CD14-positive monocyte (primary cell): ENCODE data around the gene ERC1. TPM values are rescaled to one million over a fixed set of nuclear protein-coding genes. Genes with fewer than 3 reads are reported as not detected.

ENCODE experiments used
- DNase-seq, 3 donors: peaks; one replicate each; pipeline ENCODE4 v3.0.0-alpha.2; 2011 to 2022
- H2AFZ ChIP-seq: 2 replicates; pipeline ENCODE4 v1.6.0; 2012; ENCODE audit warnings: mild to moderate bottlenecking, low read depth, low read length, inconsistent platforms; ENCODE audit not compliant: insufficient read depth, poor library complexity, severe bottlenecking
- H3K27ac ChIP-seq, 2 donors: 1 replicate in 1 of 2; 2 replicates in 1 of 2; pipeline ENCODE4 v1.5.1; 2012 to 2013; ENCODE audit warnings: low read length in 2 of 2, control low read depth in 1 of 2, inconsistent platforms in 1 of 2, low read depth in 1 of 2, mild to moderate bottlenecking in 1 of 2
- H3K27me3 ChIP-seq, 2 donors: one replicate each; pipeline versions ENCODE4 v1.6.0 to v1.6.1; 2011 to 2013; ENCODE audit warnings: low read length in 2 of 2; ENCODE audit not compliant: control insufficient read depth in 2 of 2, insufficient read depth in 2 of 2
- H3K36me3 ChIP-seq, 2 donors: replicated peaks in 1 of 2; 1 replicate in 1 of 2; 2 replicates in 1 of 2; pipeline versions ENCODE4 v1.5.1 to v1.6.1; 2012 to 2013; ENCODE audit warnings: low read length in 2 of 2, control low read depth in 1 of 2, inconsistent platforms in 1 of 2, mild to moderate bottlenecking in 1 of 2; ENCODE audit not compliant: insufficient read depth in 2 of 2, control insufficient read depth in 1 of 2
- H3K4me1 ChIP-seq, 2 donors: 1 replicate in 1 of 2; 2 replicates in 1 of 2; pipeline versions ENCODE4 v1.5.1 to v1.6.1; 2012 to 2013; ENCODE audit warnings: low read length in 2 of 2, control low read depth in 1 of 2, inconsistent platforms in 1 of 2, mild to moderate bottlenecking in 1 of 2, moderate library complexity in 1 of 2; ENCODE audit not compliant: insufficient read depth in 2 of 2, control insufficient read depth in 1 of 2
- H3K4me2 ChIP-seq: replicated peaks from 2 replicates; pipeline ENCODE3; 2012; ENCODE audit warnings: low read length, moderate library complexity, mild to moderate bottlenecking; ENCODE audit not compliant: poor library complexity, severe bottlenecking; ENCODE audit errors: extremely low read depth
- H3K4me3 ChIP-seq, 3 experiments: fragments of 200-600 bp in 1 of 3; sonication (generic) in 1 of 3; replicated peaks in 1 of 3; 1 replicate in 2 of 3; 2 replicates in 1 of 3; pipeline ENCODE4 v1.5.1; 2011 to 2013; ENCODE audit warnings: low read length in 3 of 3, mild to moderate bottlenecking in 3 of 3, control low read depth in 2 of 3, low read depth in 2 of 3, inconsistent platforms in 1 of 3, moderate library complexity in 1 of 3
- H3K79me2 ChIP-seq: 2 replicates; pipeline ENCODE4 v1.6.0; 2012; ENCODE audit warnings: mild to moderate bottlenecking, control low read depth, inconsistent platforms, low read length, moderate library complexity; ENCODE audit not compliant: insufficient read depth
- H3K9ac ChIP-seq: 2 replicates; pipeline ENCODE4 v1.6.0; 2017; ENCODE audit warnings: low read length, mild to moderate bottlenecking; ENCODE audit not compliant: insufficient read depth, poor library complexity, severe bottlenecking
- H3K9me3 ChIP-seq, 2 donors: replicated peaks in 1 of 2; 1 replicate in 1 of 2; 2 replicates in 1 of 2; pipeline versions ENCODE4 v1.5.1 to v1.6.1; 2012 to 2013; ENCODE audit warnings: low read length in 2 of 2, control low read depth in 1 of 2; ENCODE audit not compliant: control insufficient read depth in 1 of 2, insufficient read depth in 1 of 2
- H4K20me1 ChIP-seq: 2 replicates; pipeline ENCODE4 v1.6.0; 2012; ENCODE audit warnings: mild to moderate bottlenecking, low read length, control low read depth, moderate library complexity; ENCODE audit not compliant: insufficient read depth
- H3K27ac Mint-ChIP-seq, 7 donors: one replicate each; pipeline ENCODE4 v1.8.0; 2020; ENCODE audit warnings: mild to moderate bottlenecking in 7 of 7, mixed read lengths in 7 of 7, moderate library complexity in 6 of 7, inconsistent platforms in 2 of 7
- H3K27me3 Mint-ChIP-seq, 3 donors: one replicate each; pipeline ENCODE4 v1.8.0; 2021 to 2022; ENCODE audit warnings: low read depth in 3 of 3, mild to moderate bottlenecking in 3 of 3, mixed read lengths in 3 of 3, moderate library complexity in 3 of 3, inconsistent platforms in 1 of 3
- H3K36me3 Mint-ChIP-seq, 2 donors: one replicate each; pipeline ENCODE4 v1.8.0; 2020; ENCODE audit warnings: mixed read lengths in 2 of 2, inconsistent platforms in 1 of 2, mild to moderate bottlenecking in 1 of 2
- H3K4me1 Mint-ChIP-seq: one replicate; pipeline ENCODE4 v1.8.0; 2020; ENCODE audit warnings: mild to moderate bottlenecking, mixed read lengths
- H3K4me3 Mint-ChIP-seq, 2 donors: one replicate each; pipeline ENCODE4 v1.8.0; 2020; ENCODE audit warnings: mild to moderate bottlenecking in 2 of 2, mixed read lengths in 2 of 2, moderate library complexity in 1 of 2
- H3K9me3 Mint-ChIP-seq, 7 donors: one replicate each; pipeline ENCODE4 v1.8.0; 2020 to 2022; ENCODE audit warnings: mixed read lengths in 7 of 7, mild to moderate bottlenecking in 6 of 7, moderate library complexity in 6 of 7, inconsistent platforms in 2 of 7
- CTCF ChIP-seq: fragments of 200-600 bp; IDR thresholded peaks from one replicate; pipeline ENCODE4 v1.8.0; 2022; ENCODE audit warnings: antibody characterized with exemption, mild to moderate bottlenecking
- WGBS: methylation state at CpG from one replicate; pipeline ENCODE4 v1.1.5; 2013; ENCODE audit warnings: missing lambda C conversion rate; ENCODE audit not compliant: insufficient coverage; 5-methylcytosine and 5-hydroxymethylcytosine counted together
- intact Hi-C, 2 donors: fragments of 100-400 bp; cut with micrococcal nuclease; formaldehyde crosslinking; loops; one replicate each; pipeline versions ENCODE4 v1.15.0 to v1.15.1; 2023
- polyA plus RNA-seq, 3 donors: library from polyadenylated mRNA; depleted of rRNA in 1 of 3; unstranded in 2 of 3; stranded (reverse) in 1 of 3; fragments of 300-500 nt in 2 of 3; fragments of >200 nt in 1 of 3; fragmentation: Illumina TruSeq in 2 of 3; gene quantifications; 1 replicate in 2 of 3; 2 replicates in 1 of 3; pipeline ENCODE4 v1.2.3, GENCODE V29; 2012 to 2021

Gene ERC1
- polyA plus RNA-seq, 3 donors, result 4.0 to 14.3 (median 5.1) TPM

- no peak overlapping the region for H2AFZ ChIP-seq
- no peaks in the 10 kb centered on the region for H3K36me3 Mint-ChIP-seq
- H3K36me3 ChIP-seq, result no peaks in the 10 kb centered on the region
- H3K27me3 Mint-ChIP-seq, result peaks cover 21 to 47% (median 32%) of the 10 kb centered on the region in 3 donors
- H3K9ac ChIP-seq, result no peak overlapping the region
- no peak for TF ChIP-seq CTCF
- H3K27ac ChIP-seq, result no peak overlapping the region
- H3K27ac Mint-ChIP-seq, result no peak overlapping the region
- no peaks in the 10 kb centered on the region for H4K20me1 ChIP-seq
- H3K4me3 ChIP-seq, result no peak overlapping the region
- H3K4me3 Mint-ChIP-seq, result no peak overlapping the region
- H3K4me1 Mint-ChIP-seq, result no peaks in the 10 kb centered on the region
- H3K9me3 Mint-ChIP-seq, result peaks cover 0 to 10% (median 1%) of the 10 kb centered on the region in 7 donors
- H3K4me2 ChIP-seq, result no peak overlapping the region
- no peak for DNase-seq
- H3K4me1 ChIP-seq, result no peaks in the 10 kb centered on the region
- intact Hi-C loops, result no loop called here
- WGBS, result 90% methylated on average over 3 of the region's 10 CpGs
- H3K27me3 ChIP-seq, result peaks cover 5 to 20% of the 10 kb centered on the region in 2 donors
- peaks cover 0 to 4% of the 10 kb centered on the region in 2 donors for H3K9me3 ChIP-seq
- no peaks in the 10 kb centered on the region for H3K79me2 ChIP-seq
Measured at GRCh38 chr12:1510056-1510812, 519.2 kb downstream of the ERC1 start.

GRCh38 chr12:1515010-1515409 lies 524.0 kb downstream of the ERC1 start:
- no peak overlapping the region for H3K4me2 ChIP-seq

More at GRCh38 chr12:1515010-1515409, 524.0 kb downstream of the ERC1 start:
- Histone ChIP-seq H3K9me3 (peaks cover 4 to 9% of the 10 kb centered on the region in 2 donors), H3K4me3 (no peak overlapping the region), H3K36me3 (no peaks in the 10 kb centered on the region), H3K9ac (no peak overlapping the region), H3K4me1 (no peaks in the 10 kb centered on the region), H3K79me2 (no peaks in the 10 kb centered on the region), H3K27ac (no peak overlapping the region), H4K20me1 (no peaks in the 10 kb centered on the region), H3K27me3 (peaks cover 10 to 15% of the 10 kb centered on the region in 2 donors), H2AFZ (no peak overlapping the region)
- Mint-ChIP-seq H3K36me3 (no peaks in the 10 kb centered on the region), H3K9me3 (peaks cover 0 to 12% (median 10%) of the 10 kb centered on the region in 7 donors), H3K4me1 (no peaks in the 10 kb centered on the region), H3K27me3 (peaks cover 23 to 52% (median 33%) of the 10 kb centered on the region in 3 donors), H3K27ac (no peak overlapping the region), H3K4me3 (no peak overlapping the region)
- no CpG with 5 or more reads among the region's 1 CpG for WGBS
- no peak for DNase-seq
- no peak for TF ChIP-seq CTCF
- intact Hi-C loops, result no loop called here
